Right lobe of liver (tissue), 4 donors: ENCODE data around the gene NGF.

Source experiments
- POLR2A ChIP-seq: fragments of 450-650 bp; IDR thresholded peaks from one replicate; pipeline ENCODE4 v1.6.1; 2017; ENCODE audit warnings: antibody characterized with exemption, mild to moderate bottlenecking
- TF ChIP-seq, protein P1 (sequence below), 4 donors: fragments of 200-600 bp in 3 of 4; fragments of 450-650 bp in 1 of 4; IDR thresholded peaks; one replicate each; pipeline versions ENCODE4 v1.5.1 to v1.8.0; 2016 to 2022; ENCODE audit warnings: antibody characterized with exemption in 4 of 4, mild to moderate bottlenecking in 2 of 4
- donor health status: DM: no; HTN: no; CAD: no.
- donor health status: DM: no; HTN: no; CAD: no.
- donor health status: DM: no; HTN: yes; CAD: no.

DNA sequence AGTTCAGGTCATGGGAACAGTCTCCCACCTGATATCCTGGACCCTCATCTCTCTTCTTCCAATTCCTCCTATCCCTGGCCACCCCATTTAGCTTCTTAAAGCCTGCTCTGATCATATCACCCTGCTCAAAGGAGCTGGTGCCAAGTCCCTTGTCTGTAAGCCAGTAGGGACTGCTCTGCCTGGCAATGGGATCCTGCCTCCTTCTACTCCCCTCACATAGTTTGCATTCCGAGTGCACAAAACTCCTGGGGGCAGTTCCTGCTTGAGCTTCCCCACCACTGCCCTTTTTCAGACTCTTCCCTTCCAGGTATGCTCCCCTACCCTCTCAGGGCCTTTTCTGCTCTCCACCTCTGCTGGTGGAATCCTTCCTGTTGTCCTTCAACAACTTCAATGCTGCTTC is 48.1 kb downstream of the NGF start:
- TF ChIP-seq, protein P1, sequence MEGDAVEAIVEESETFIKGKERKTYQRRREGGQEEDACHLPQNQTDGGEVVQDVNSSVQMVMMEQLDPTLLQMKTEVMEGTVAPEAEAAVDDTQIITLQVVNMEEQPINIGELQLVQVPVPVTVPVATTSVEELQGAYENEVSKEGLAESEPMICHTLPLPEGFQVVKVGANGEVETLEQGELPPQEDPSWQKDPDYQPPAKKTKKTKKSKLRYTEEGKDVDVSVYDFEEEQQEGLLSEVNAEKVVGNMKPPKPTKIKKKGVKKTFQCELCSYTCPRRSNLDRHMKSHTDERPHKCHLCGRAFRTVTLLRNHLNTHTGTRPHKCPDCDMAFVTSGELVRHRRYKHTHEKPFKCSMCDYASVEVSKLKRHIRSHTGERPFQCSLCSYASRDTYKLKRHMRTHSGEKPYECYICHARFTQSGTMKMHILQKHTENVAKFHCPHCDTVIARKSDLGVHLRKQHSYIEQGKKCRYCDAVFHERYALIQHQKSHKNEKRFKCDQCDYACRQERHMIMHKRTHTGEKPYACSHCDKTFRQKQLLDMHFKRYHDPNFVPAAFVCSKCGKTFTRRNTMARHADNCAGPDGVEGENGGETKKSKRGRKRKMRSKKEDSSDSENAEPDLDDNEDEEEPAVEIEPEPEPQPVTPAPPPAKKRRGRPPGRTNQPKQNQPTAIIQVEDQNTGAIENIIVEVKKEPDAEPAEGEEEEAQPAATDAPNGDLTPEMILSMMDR (IDR thresholded peaks at IDR 0.05) = no peak
- no peak for TF ChIP-seq POLR2A
